ENCODE data around the gene CD33.

The CD33 gene
- total RNA-seq: 21.7 to 77.0 (median 54.6) reads per million in 17 experiments

- peak; percentile 80 to 91 (median 89) for DNase-seq
These were observed at the start of gene CD33 for GRCh38 chr19:51224898-51225393. Gene CD33, plus strand, starts transcription at chr19:51225080. Its CDS starts 39 bp downstream, at chr19:51225119.

DNA sequence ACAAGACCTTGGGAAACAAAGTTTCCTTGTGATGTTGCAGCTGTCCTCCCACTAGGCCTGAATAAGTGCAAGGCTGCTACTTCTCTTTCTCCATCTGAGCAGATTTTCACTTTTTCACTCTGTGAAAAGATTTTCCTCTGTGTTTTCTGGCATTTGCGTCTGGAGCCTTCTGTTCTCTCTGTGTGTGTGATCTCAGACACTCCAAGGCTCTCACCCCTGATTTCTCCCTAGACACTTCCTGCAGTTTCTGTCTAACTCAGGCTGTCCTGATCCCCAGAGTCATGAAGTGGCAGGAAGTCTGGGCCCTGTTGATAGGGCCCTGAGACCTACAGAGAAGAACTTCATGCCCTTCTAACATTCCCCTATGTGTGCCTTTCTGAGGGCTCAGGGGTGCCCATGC is 45.6 kb upstream of the CD33 start:
- peak in 2 of 4 experiments; percentile 20 to 31 for DNase-seq

DNA sequence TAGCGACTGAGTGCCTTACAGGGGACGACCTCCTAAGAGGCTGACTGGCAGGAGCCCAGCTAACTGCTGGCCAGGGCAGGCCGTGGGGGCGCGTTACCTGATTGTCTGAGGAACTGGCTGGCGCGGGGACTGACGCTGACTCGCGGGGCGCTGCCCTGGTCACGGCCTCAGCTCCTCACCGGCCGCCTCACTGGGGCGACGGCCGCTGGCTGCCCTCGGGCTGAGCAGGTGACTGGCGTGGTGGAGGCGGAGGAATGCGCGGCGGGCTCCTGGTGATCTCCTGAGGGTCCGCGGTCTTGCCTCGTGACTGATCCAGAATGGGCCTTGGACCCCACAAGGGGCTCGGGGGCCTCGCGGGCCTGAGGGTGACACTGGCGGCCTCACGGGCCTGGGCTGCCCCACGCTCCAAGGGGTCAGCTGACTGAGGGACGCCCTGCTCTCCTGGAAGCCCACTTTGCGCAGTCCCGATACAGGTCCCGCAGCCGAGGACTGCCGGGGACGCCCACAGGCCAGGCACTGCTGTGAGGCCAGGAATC is 43.4 kb upstream of the CD33 start:
- DNase-seq: no peak

GRCh38 chr19:51181913-51182419 is 42.9 kb upstream of the CD33 start:
- peak in 3 of 4 experiments; percentile 21 to 43 (median 38) for DNase-seq

GRCh38 chr19:51183629-51184028 is 41.3 kb upstream of the CD33 start:
- no peak for DNase-seq

DNA sequence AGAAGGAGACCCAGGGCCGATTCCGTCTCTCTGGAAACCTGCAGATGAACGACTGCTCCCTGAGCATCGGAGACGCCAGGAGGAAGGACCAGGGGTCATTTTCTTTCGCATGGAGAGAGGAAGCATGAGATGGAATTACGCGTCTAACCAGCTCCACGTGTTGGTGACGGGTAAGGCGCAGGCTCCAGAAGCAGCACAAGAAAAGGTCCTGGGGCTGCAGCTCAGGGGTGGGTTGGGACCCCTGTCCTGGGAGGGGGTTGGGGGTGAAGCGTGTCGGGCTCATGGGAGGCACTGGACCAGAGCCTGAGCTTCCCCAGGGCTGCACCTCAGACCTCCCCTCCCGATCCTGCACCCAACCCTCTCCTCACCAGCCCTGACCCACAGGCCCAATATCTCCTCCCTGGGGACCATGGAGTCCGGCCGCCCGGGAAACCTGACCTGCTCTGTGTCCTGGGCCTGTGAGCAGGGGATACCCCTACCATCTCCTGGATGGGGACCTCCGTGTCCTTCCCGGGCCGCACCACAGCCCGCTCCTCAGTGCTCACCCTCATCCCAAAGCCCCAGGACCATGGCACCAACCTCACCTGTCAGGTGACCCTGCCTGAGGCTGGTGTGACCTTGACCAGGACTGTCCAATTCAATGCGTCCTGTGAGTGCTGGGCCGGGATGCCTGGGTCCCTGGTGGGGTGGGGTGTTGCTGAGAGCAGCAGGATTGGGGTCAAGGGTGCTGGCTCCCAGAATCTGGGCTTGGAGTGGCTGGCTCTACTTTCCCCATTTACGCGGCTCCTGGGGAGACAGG is 39.6 kb upstream of the CD33 start:
- no peak for DNase-seq

DNA sequence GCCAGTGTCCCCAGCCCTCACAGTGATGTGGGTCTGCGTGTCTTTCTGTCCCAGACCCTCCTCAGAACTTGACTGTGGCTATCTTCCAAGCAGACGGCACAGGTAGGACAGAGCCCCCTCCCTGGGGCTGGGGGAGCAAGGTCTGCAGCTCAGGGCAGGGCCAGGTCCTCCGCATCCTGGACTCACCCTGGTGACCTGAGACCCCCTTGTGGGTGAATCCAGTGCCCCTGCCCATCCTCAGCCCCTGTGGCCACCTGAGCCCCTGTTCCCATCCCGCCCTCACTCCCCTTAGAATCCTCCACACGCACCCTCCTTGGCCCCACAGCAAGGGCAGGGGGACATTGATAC is 39.0 kb upstream of the CD33 start:
- no peak for DNase-seq

GRCh38 chr19:51186323-51186722 is 38.6 kb upstream of the CD33 start:
- no peak for DNase-seq

GRCh38 chr19:51187395-51188226 is 37.3 kb upstream of the CD33 start:
- no peak for DNase-seq

DNA sequence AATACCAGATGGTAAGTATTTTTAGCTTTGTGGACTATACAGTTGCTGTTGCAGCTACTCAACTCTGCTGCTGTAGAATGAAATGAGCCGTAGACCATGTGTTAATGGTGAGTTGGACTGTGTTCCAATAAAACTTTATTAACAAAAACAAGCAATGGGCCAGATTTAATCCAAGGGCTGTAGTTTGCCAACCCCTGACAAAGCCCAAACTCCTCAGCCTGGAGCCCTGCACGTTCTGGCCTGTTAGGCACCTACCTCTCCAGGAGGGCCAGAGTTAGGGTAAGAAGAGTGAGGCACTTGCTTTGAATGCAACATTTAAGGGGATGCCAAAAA is 36.7 kb upstream of the CD33 start:
- DNase-seq: no peak

DNA sequence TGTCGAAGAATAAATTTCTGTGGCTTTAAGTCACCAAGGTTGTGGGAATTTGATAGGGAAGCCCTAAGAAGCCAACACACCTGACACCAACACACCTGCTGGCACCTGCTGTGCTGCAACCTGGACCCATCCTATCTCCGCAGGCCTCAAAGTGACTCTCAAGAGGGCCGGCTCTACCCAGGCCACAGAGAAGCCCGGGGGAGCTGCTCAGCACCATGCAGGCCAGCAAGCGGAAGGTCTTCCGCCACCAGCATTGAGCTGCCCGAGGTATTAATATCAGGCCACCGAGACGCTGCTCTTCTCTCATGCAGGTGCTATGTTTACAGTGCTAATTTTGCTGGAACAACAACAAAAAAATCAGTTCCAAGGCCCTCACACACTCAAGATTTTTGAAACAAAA is 32.2 kb upstream of the CD33 start:
- DNase-seq: no peak

DNA sequence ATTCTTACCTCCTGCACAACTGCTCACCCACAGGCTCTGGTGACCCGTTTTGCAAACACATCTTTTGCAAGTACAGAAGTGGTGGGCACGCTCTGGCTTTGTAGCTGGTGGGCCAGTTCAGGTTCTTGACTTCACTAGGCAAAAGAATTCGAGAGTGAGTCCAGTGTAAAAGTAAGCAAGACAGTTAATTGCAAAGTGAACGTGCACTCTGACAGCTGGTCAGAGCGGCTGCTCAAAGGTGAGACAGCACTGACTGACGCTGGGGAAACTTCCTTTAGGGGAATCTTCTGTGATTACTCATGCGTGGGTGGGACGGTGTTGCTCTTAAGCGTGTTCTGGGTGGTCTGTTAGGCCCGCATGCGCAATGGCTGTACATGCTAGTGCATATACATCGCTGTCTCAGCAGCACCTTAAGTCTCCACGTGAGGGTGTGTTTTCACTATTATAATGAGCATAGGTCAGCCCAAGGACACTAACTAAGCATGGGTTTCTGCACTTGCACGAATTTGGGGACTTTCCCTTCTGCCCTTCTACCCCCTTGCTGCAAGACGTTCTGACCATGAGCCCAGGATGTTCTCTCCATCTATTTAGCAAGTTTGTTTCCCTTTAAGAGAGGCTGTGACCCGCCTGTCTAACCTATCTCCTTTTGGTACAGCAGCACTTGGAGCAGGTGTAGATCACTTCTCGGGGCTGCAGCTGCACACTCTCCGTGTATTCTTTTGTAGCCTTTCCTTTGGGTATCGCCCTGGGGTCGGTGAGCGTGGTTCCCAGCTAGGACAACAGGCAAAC is 30.2 kb upstream of the CD33 start:
- no peak for DNase-seq

DNA sequence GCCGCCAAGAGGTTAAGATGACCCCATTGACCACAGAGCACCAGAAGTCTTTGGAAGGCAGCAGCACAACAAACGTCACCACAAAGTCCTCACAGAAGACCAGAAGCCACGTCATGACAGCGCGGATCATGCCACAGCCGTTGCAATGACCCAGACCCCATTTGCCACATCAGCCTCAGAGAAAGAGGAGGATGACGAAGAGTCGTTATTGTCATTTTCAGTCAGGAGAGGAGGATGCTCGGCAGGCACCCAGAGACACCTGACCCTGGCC is 29.6 kb upstream of the CD33 start:
- no peak for DNase-seq

GRCh38 chr19:51195616-51196015 is 29.3 kb upstream of the CD33 start:
- DNase-seq: no peak

- DNase-seq: no peak
These were observed 28.7 kb upstream of the CD33 start for GRCh38 chr19:51196181-51196580.

DNA sequence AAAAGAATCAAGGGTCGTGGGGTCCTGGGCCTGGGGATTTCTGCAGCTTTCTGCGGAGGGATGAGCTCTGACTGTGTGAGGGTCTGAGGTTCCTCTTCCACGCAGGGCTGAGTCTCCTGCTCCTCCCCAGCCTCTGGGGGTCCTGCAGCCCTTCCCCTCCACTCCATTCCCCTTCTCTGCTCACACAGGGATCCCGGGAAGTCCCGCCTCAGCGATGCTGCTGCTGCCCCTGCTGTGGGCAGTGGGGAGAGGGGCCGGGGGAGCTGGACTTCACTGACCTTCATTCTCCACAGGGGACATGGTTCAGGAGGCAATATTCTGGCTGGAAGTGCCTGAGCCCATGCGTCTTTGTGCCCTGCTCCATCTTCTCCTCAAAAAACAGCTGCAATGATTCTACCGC is 26.2 kb upstream of the CD33 start:
- no peak for DNase-seq

DNA sequence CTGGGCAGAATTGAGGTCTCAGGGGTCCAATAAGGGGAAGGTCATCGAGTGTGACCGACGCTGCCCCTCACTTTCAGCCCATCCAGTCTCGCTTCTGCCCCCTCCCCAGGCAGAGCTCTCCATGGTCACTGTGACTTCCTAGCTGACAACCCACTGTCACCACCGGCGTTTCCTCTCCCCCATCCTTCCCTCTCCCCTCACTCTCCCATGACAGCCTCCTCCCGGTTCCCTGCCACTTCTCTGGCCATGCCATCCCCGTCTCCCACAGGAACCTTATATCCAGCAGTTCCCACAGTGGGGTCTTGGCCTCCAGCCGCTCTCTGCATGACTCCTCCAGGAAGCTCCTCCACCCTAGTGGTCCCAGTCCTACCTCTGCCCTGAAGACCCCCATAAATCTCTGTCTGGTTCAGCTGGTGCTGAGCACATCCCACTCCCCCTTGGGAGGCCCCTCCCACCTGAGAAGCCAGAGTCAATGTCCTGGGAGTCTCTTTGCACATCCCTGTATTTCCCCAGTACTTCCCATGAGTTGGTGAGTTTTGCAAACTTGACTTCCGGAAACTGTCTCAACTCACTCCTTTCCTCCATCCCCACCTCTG is 24.7 kb upstream of the CD33 start:
- no peak for DNase-seq

GRCh38 chr19:51201712-51202111 is 23.2 kb upstream of the CD33 start:
- DNase-seq: no peak

DNA sequence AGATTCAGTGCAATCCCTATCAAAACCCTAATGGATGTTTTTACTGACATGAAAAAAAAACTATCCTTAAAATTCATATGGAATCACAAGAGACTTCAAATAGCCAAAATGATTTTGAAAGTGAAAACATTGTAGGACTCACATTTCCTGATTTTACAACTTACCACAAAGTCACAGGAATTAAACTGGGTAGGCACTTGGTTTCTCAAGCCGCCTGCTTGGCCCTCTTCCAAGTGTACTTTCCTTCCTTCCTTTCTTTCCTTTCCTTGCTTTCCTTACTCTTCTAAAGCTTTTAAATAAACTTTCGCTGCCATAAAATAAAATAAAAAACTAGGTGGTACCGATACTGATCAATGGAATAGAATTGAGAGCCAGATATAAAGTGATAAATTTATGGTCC is 21.0 kb upstream of the CD33 start:
- DNase-seq: peak; percentile 39 to 72 (median 60)

- no peak for DNase-seq
These were observed 20.6 kb upstream of the CD33 start for GRCh38 chr19:51204321-51204720.

DNA sequence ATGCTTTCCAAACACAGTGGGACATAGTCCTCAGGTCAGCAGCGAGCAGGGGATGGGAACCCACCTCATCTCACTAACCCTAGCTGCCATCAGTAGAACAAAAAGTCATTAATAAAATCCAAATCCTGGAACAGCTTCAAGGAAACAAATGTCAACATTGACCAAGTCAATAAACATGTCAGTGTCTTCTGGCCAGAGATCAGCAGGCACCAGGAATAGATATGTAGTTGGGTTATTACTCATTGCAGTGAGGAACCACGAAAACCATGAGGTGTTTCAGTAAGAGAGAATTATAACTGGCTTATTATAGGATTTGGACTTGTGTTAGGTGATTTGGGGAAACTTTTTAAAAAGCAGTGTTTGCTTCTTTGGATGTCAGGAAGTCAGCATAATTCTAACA is 17.1 kb upstream of the CD33 start:
- no peak for DNase-seq

- DNase-seq: no peak
These were observed 14.6 kb upstream of the CD33 start for GRCh38 chr19:51210191-51210784.
